HepG2 (cell line): ENCODE results near the gene OSBPL2. TPM values are rescaled to one million over a fixed set of nuclear protein-coding genes. Genes with fewer than 3 reads are reported as not detected.

Experiments used
- ATAC-seq: fragments of 200-7000 bp; cut with Tn5 transposase; 3 replicates; pipeline ENCODE4 v1.9.1; 2020; ENCODE audit warnings: mild to moderate bottlenecking, moderate library complexity
- BruUV-seq: library from RNA; stranded (reverse); fragments of 400-500 nt; replicated peaks from 2 replicates; lab custom pipeline; 2021; lab: Mats Ljungman, UMichigan
- CTCF ChIA-PET: fragments of 300-600 bp; formaldehyde crosslinking; extraction: SDS; loops from one replicate; lab custom pipeline; 2021; ENCODE audit warnings: low total read pairs, inconsistent platforms, low intra/inter-chr PET ratio; lab: Yijun Ruan, JAX
- POLR2A ChIA-PET: fragments of 350-600 bp; sonication (Branson Sonifier 250); formaldehyde crosslinking; loops from one replicate; lab custom pipeline; 2020; ENCODE audit warnings: antibody characterized with exemption, inconsistent platforms; lab: Yijun Ruan, JAX
- DNase-seq: peaks from one replicate; pipeline ENCODE4 v3.0.0-alpha.2; 2015; ENCODE audit warnings: low spot score
- FAIRE-seq: peaks from 3 replicates; lab custom pipeline; 2011; peaks lifted over from hg19 to GRCh38; lab: Jason Lieb, UNC
- H2AFZ ChIP-seq: one replicate; pipeline ENCODE4 v1.6.1; 2011; ENCODE audit warnings: low read length, inconsistent platforms
- H3K27ac ChIP-seq: fragments of 300-600 bp; 3 replicates; pipeline ENCODE4 v1.8.0; 2011; ENCODE audit warnings: mixed run types, mild to moderate bottlenecking, mixed read lengths, low read length, inconsistent platforms; ENCODE audit not compliant: insufficient read depth; ENCODE audit errors: extremely low read length
- H3K27me3 ChIP-seq, 2 experiments: fragments of 200-600 bp in 1 of 2; 2 replicates in 1 of 2; 3 replicates in 1 of 2; pipeline versions ENCODE4 v1.6.0 to v1.8.0; 2011; ENCODE audit warnings: low read length in 2 of 2, mild to moderate bottlenecking in 2 of 2, moderate library complexity in 2 of 2, inconsistent platforms in 1 of 2; ENCODE audit not compliant: insufficient read depth in 2 of 2, control insufficient read depth in 1 of 2
- H3K36me3 ChIP-seq, 2 experiments: fragments of 200-600 bp in 1 of 2; replicated peaks in 1 of 2; 2 replicates in 1 of 2; 3 replicates in 1 of 2; pipeline versions ENCODE4 v1.5.1 to v1.8.0; 2011; ENCODE audit warnings: low read length in 2 of 2, inconsistent platforms in 1 of 2; ENCODE audit not compliant: insufficient read depth in 2 of 2, control insufficient read depth in 1 of 2
- H3K4me1 ChIP-seq: 2 replicates; pipeline ENCODE4 v1.5.1; 2012; ENCODE audit warnings: low read length, inconsistent platforms; ENCODE audit not compliant: insufficient read depth
- H3K4me2 ChIP-seq: 2 replicates; pipeline ENCODE4 v1.6.0; 2011; ENCODE audit warnings: low read depth, low read length, inconsistent platforms
- H3K4me3 ChIP-seq, 3 experiments: fragments of 200-600 bp in 1 of 3; sonication (generic), shearing (Covaris generic) in 1 of 3; replicated peaks in 1 of 3; 2 replicates each; pipeline ENCODE4 v1.5.1; 2011 to 2016; ENCODE audit warnings: low read length in 3 of 3, inconsistent platforms in 2 of 3, low read depth in 2 of 3, mild to moderate bottlenecking in 2 of 3, control low read depth in 1 of 3, mixed read lengths in 1 of 3; ENCODE audit not compliant: insufficient read depth in 1 of 3
- H3K79me2 ChIP-seq: one replicate; pipeline ENCODE4 v1.6.1; 2011; ENCODE audit warnings: low read length, inconsistent platforms; ENCODE audit not compliant: insufficient read depth
- H3K9ac ChIP-seq: 2 replicates; pipeline ENCODE4 v1.6.0; 2011; ENCODE audit warnings: mild to moderate bottlenecking, low read depth, low read length, inconsistent platforms; ENCODE audit not compliant: insufficient read depth
- H3K9me3 ChIP-seq: 2 replicates; pipeline ENCODE4 v1.5.1; 2012; ENCODE audit warnings: mild to moderate bottlenecking, low read length
- H4K20me1 ChIP-seq: 2 replicates; pipeline ENCODE4 v1.6.0; 2011; ENCODE audit warnings: inconsistent platforms, mild to moderate bottlenecking, low read length, moderate library complexity; ENCODE audit not compliant: insufficient read depth
- ATAD3A ChIP-seq: sonication (generic); formaldehyde crosslinking; IDR thresholded peaks from 2 replicates; pipeline ENCODE4 v1.4.0; 2020; ENCODE audit warnings: missing genetic modification reagents
- ATF7 ChIP-seq, 2 experiments: fragments of 450-650 bp in 1 of 2; sonication (generic) in 1 of 2; formaldehyde crosslinking in 1 of 2; IDR thresholded peaks; 2 replicates each; pipeline versions ENCODE4 v1.4.0 to v1.6.1; 2016 to 2020; ENCODE audit warnings: antibody characterized with exemption in 1 of 2, mild to moderate bottlenecking in 1 of 2, missing genetic modification reagents in 1 of 2
- CHCHD3 ChIP-seq: sonication (generic); formaldehyde crosslinking; IDR thresholded peaks from 2 replicates; pipeline ENCODE4 v1.8.0; 2022; ENCODE audit warnings: mild to moderate bottlenecking, missing genetic modification reagents, moderate library complexity
- EED ChIP-seq: sonication (generic); formaldehyde crosslinking; IDR thresholded peaks from 2 replicates; pipeline ENCODE4 v1.5.0; 2020; ENCODE audit warnings: mild to moderate bottlenecking, missing genetic modification reagents
- FOSL1 ChIP-seq: sonication (generic); formaldehyde crosslinking; IDR thresholded peaks from 2 replicates; pipeline ENCODE4 v1.9.0; 2021; ENCODE audit warnings: missing genetic modification reagents, borderline replicate concordance
- FUBP1 ChIP-seq: sonication (generic); formaldehyde crosslinking; IDR thresholded peaks from 2 replicates; pipeline ENCODE4 v1.5.1; 2020; ENCODE audit warnings: missing genetic modification reagents, mild to moderate bottlenecking, borderline replicate concordance
- HCFC1 ChIP-seq: fragments of 150-350 bp; IDR thresholded peaks from 2 replicates; pipeline ENCODE4 v1.6.1; 2014; ENCODE audit warnings: low read depth, low read length
- NFKBIZ ChIP-seq: IDR thresholded peaks from 2 replicates; pipeline ENCODE4 v1.6.1; 2018; ENCODE audit warnings: missing genetic modification reagents, missing compliant biosample characterization
- NR1H2 ChIP-seq: sonication (generic); formaldehyde crosslinking; IDR thresholded peaks from 2 replicates; pipeline ENCODE4 v1.8.1; 2022; ENCODE audit warnings: low read depth, missing genetic modification reagents, borderline replicate concordance
- PHF8 ChIP-seq: sonication (generic); formaldehyde crosslinking; IDR thresholded peaks from 2 replicates; pipeline ENCODE4 v1.5.0; 2020; ENCODE audit warnings: missing genetic modification reagents
- POLR2A ChIP-seq, 2 experiments: IDR thresholded peaks; 2 replicates each; pipeline ENCODE4 v1.6.1; 2011; ENCODE audit warnings: low read depth in 2 of 2, low read length in 2 of 2, mild to moderate bottlenecking in 1 of 2, moderate library complexity in 1 of 2; ENCODE audit not compliant: insufficient read depth in 1 of 2
- PTBP1 ChIP-seq: fragments of 200-400 bp; formaldehyde crosslinking; IDR thresholded peaks from 2 replicates; pipeline ENCODE4 v1.6.1; 2018; ENCODE audit warnings: low read length, low read depth; ENCODE audit not compliant: poor library complexity, severe bottlenecking
- RFX5 ChIP-seq: IDR thresholded peaks from 2 replicates; pipeline ENCODE4 v1.6.1; 2011; ENCODE audit warnings: low read depth, low read length, improper control_type of control experiment
- SMAD9 ChIP-seq: sonication (generic); formaldehyde crosslinking; IDR thresholded peaks from 2 replicates; pipeline ENCODE4 v1.5.1; 2020; ENCODE audit warnings: mild to moderate bottlenecking, missing genetic modification reagents
- ZBTB14 ChIP-seq: sonication (generic); formaldehyde crosslinking; IDR thresholded peaks from 2 replicates; pipeline ENCODE4 v1.4.0; 2020; ENCODE audit warnings: missing genetic modification reagents
- ZNF503 ChIP-seq: sonication (generic); formaldehyde crosslinking; IDR thresholded peaks from 2 replicates; pipeline ENCODE4 v1.4.0; 2020; ENCODE audit warnings: missing genetic modification reagents
- ZNF577 ChIP-seq: sonication (generic); formaldehyde crosslinking; IDR thresholded peaks from 2 replicates; pipeline ENCODE4 v1.4.0; 2020; ENCODE audit warnings: mild to moderate bottlenecking, low read depth, missing genetic modification reagents, borderline replicate concordance
- WGBS: methylation state at CpG from one replicate; pipeline ENCODE4 v1.1.6; 2017; ENCODE audit warnings: low lambda C conversion rate; 5-methylcytosine and 5-hydroxymethylcytosine counted together
- in situ Hi-C: cut with HindIII; loops from 2 replicates; pipeline ENCODE4 v1.10.0; 2017; ENCODE audit warnings: low pct_unique_long_range_greater_than_20kb; ENCODE audit not compliant: extremely low pct_ligation_motif_present
- intact Hi-C: fragments of 100-400 bp; cut with micrococcal nuclease; formaldehyde crosslinking; loops from one replicate; pipeline ENCODE4 v1.10.0; 2022; ENCODE audit not compliant: unreplicated experiment
- polyA plus RNA-seq, 8 experiments: library from polyadenylated mRNA; depleted of rRNA in 3 of 8; stranded (reverse) in 7 of 8; unstranded in 1 of 8; fragments of >200 nt; fragmentation: Illumina TruSeq in 4 of 8; extraction: Trizol in 4 of 8; gene quantifications; 2 replicates each; pipeline versions ENCODE4 v1.2.1 to v1.2.3, GENCODE V29; 2011 to 2016; ENCODE audit warnings: low read depth in 4 of 8, missing spikeins in 1 of 8, mixed read lengths in 1 of 8; ENCODE audit not compliant: insufficient read depth in 1 of 8
- total RNA-seq, 5 experiments: library from RNA; depleted of rRNA; stranded (reverse); fragments of >200 nt; fragmentation: Illumina TruSeq; extraction: Trizol; gene quantifications; 2 replicates each; pipeline ENCODE4 v1.2.3, GENCODE V29; 2016; ENCODE audit warnings: low read depth in 1 of 5

OSBPL2 gene
- total and polyA plus RNA-seq, 2 of the 13 experiments (the other 11 are each of a cell fraction or from before 2014, with no cell fraction given) = 18.5 to 37.4 TPM

GRCh38 chr20:62248890-62249560, 10.7 kb downstream of the OSBPL2 start:
- POLR2A ChIA-PET = no interaction called here
- peaks cover 78% of the 10 kb centered on the region for H3K79me2 ChIP-seq
- H3K36me3 ChIP-seq = peaks cover 6 to 9% of the 10 kb centered on the region in 2 experiments; a peak in 2 of 5 replicates
- no peak for FAIRE-seq
- no peaks in the 10 kb centered on the region for H3K9me3 ChIP-seq
- BruUV-seq = no TSS peak
- H3K27ac ChIP-seq = no peak overlapping the region
- WGBS = 94% methylated on average over 6 of the region's 6 CpGs
- no peak for DNase-seq
- H3K4me1 ChIP-seq = peaks cover 53% of the 10 kb centered on the region
- TF ChIP-seq PHF8 (CRISPR knock-in tag) (no peak), NR1H2 (CRISPR knock-in tag) (no peak), ZNF503 (CRISPR knock-in tag) (no peak), RFX5 (no peak), POLR2A (IDR thresholded peaks at IDR 0.05; ENCODE audit: insufficient read depth in 1 of 2, low read depth in 2 of 2, low read length in 2 of 2) (no peak), ATAD3A (CRISPR knock-in tag) (no peak), FOSL1 (no peak), SMAD9 (CRISPR knock-in tag) (no peak), CHCHD3 (CRISPR knock-in tag) (no peak), ZNF577 (CRISPR knock-in tag) (no peak), EED (no peak), ZBTB14 (CRISPR knock-in tag) (no peak), PTBP1 (no peak), FUBP1 (CRISPR knock-in tag) (no peak), HCFC1 (no peak), ATF7 (IDR thresholded peaks at IDR 0.05) (no peak), ATF7 (CRISPR knock-in tag; IDR thresholded peaks at IDR 0.05) (no peak), NFKBIZ (no peak)
- TF ChIP-seq, all 625 proteins: peak for 0
- no peak overlapping the region for H2AFZ ChIP-seq
- 0 out of 2 replicates have a peak overlapping the region, but pooled peaks have one; percentile 8 for H3K9ac ChIP-seq
- peaks cover 82% of the 10 kb centered on the region for H4K20me1 ChIP-seq
- CTCF ChIA-PET = no interaction called here
- no peaks in the 10 kb centered on the region for H3K27me3 ChIP-seq
- no peak overlapping the region for H3K4me2 ChIP-seq
- no peak for ATAC-seq
- intact Hi-C loops = no loop called here
- H3K4me3 ChIP-seq = no peak overlapping the region
- in situ Hi-C loops = no loop called here
